Suprapubic skin (tissue), 4 donors: ENCODE results near the gene MLH3. TPM values are rescaled to one million over a fixed set of nuclear protein-coding genes. Genes with fewer than 3 reads are reported as not detected.

Experiments used
- DNase-seq, 2 donors: peaks; one replicate each; pipeline ENCODE4 v3.0.0-alpha.2; 2019; ENCODE audit warnings: low spot score in 2 of 2
- H3K27ac ChIP-seq: fragments of 200-600 bp; sonication (generic); one replicate; pipeline ENCODE4 v1.5.1; 2019
- H3K27me3 ChIP-seq: fragments of 200-600 bp; sonication (generic); one replicate; pipeline ENCODE4 v1.5.1; 2019
- H3K36me3 ChIP-seq: fragments of 200-600 bp; sonication (generic); one replicate; pipeline ENCODE4 v1.5.1; 2019
- H3K4me1 ChIP-seq: fragments of 200-600 bp; sonication (generic); one replicate; pipeline ENCODE4 v1.5.1; 2019
- H3K4me3 ChIP-seq: fragments of 200-600 bp; sonication (generic); one replicate; pipeline ENCODE4 v1.5.1; 2019; ENCODE audit warnings: mild to moderate bottlenecking
- H3K9me3 ChIP-seq: fragments of 200-600 bp; sonication (generic); one replicate; pipeline ENCODE4 v1.5.1; 2019
- EP300 ChIP-seq: sonication (generic); formaldehyde crosslinking; IDR thresholded peaks from one replicate; pipeline ENCODE4 v1.6.1; 2017; ENCODE audit warnings: antibody characterized with exemption
- POLR2A ChIP-seq, 2 donors: fragments of 450-650 bp; IDR thresholded peaks; one replicate each; pipeline ENCODE4 v1.6.1; 2017; ENCODE audit warnings: antibody characterized with exemption in 2 of 2, mild to moderate bottlenecking in 2 of 2, moderate library complexity in 2 of 2
- POLR2AphosphoS5 ChIP-seq, 3 donors: sonication (generic); formaldehyde crosslinking; IDR thresholded peaks; one replicate each; pipeline ENCODE4 v1.6.1; 2017; ENCODE audit warnings: antibody characterized with exemption in 3 of 3
- WGBS: methylation state at CpG from one replicate; pipeline ENCODE4 v1.1.5; 2018; 5-methylcytosine and 5-hydroxymethylcytosine counted together
- total RNA-seq, 4 donors: library from RNA; depleted of rRNA; stranded (reverse); fragments of >200 nt; gene quantifications; one replicate each; pipeline ENCODE4 v1.1.0, GENCODE V29; 2016
- TF ChIP-seq, protein P1 (sequence below), 2 donors: fragments of 200-600 bp in 1 of 2; fragments of 450-650 bp in 1 of 2; sonication (generic) in 1 of 2; IDR thresholded peaks; one replicate each; pipeline ENCODE4 v1.5.1; 2016 to 2019; ENCODE audit warnings: antibody characterized with exemption in 2 of 2, mild to moderate bottlenecking in 1 of 2, moderate library complexity in 1 of 2

The MLH3 gene
- total RNA-seq, 4 donors from 2014 or later, result 8.6 to 27.0 (median 14.1) TPM

- Histone ChIP-seq H3K27ac (peak overlapping the region; percentile 14), H3K4me1 (peaks cover 59% of the 10 kb centered on the region), H3K9me3 (no peaks in the 10 kb centered on the region), H3K4me3 (no peak overlapping the region), H3K36me3 (no peaks in the 10 kb centered on the region), H3K27me3 (no peaks in the 10 kb centered on the region)
- 65% methylated on average over 7 of the region's 12 CpGs for WGBS
- TF ChIP-seq POLR2AphosphoS5 (IDR thresholded peaks at IDR 0.05) (no peak), POLR2A (IDR thresholded peaks at IDR 0.05) (no peak), EP300 (no peak)
- TF ChIP-seq, protein P1, sequence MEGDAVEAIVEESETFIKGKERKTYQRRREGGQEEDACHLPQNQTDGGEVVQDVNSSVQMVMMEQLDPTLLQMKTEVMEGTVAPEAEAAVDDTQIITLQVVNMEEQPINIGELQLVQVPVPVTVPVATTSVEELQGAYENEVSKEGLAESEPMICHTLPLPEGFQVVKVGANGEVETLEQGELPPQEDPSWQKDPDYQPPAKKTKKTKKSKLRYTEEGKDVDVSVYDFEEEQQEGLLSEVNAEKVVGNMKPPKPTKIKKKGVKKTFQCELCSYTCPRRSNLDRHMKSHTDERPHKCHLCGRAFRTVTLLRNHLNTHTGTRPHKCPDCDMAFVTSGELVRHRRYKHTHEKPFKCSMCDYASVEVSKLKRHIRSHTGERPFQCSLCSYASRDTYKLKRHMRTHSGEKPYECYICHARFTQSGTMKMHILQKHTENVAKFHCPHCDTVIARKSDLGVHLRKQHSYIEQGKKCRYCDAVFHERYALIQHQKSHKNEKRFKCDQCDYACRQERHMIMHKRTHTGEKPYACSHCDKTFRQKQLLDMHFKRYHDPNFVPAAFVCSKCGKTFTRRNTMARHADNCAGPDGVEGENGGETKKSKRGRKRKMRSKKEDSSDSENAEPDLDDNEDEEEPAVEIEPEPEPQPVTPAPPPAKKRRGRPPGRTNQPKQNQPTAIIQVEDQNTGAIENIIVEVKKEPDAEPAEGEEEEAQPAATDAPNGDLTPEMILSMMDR (IDR thresholded peaks at IDR 0.05), result no peak
- DNase-seq, result peak in 1 of 2 donors; percentile 75
Observed at GRCh38 chr14:74975059-74975810, 76.0 kb downstream of the MLH3 start.

- Histone ChIP-seq H3K4me1 (peaks cover 52% of the 10 kb centered on the region), H3K27me3 (no peaks in the 10 kb centered on the region), H3K9me3 (no peaks in the 10 kb centered on the region), H3K36me3 (no peaks in the 10 kb centered on the region), H3K27ac (peak overlapping the region; percentile 14), H3K4me3 (no peak overlapping the region)
- WGBS, result 80% methylated on average over 14 of the region's 15 CpGs
- DNase-seq, result peak in 1 of 2 donors; percentile 45
- TF ChIP-seq, protein P1 (IDR thresholded peaks at IDR 0.05), result no peak
- TF ChIP-seq EP300 (no peak), POLR2A (IDR thresholded peaks at IDR 0.05) (no peak), POLR2AphosphoS5 (IDR thresholded peaks at IDR 0.05) (no peak)
Observed at GRCh38 chr14:74974364-74975058, 76.8 kb downstream of the MLH3 start.

- DNase-seq, result peak in 1 of 2 donors; percentile 55
Observed at GRCh38 chr14:74973905-74974363, 77.3 kb downstream of the MLH3 start.

DNA sequence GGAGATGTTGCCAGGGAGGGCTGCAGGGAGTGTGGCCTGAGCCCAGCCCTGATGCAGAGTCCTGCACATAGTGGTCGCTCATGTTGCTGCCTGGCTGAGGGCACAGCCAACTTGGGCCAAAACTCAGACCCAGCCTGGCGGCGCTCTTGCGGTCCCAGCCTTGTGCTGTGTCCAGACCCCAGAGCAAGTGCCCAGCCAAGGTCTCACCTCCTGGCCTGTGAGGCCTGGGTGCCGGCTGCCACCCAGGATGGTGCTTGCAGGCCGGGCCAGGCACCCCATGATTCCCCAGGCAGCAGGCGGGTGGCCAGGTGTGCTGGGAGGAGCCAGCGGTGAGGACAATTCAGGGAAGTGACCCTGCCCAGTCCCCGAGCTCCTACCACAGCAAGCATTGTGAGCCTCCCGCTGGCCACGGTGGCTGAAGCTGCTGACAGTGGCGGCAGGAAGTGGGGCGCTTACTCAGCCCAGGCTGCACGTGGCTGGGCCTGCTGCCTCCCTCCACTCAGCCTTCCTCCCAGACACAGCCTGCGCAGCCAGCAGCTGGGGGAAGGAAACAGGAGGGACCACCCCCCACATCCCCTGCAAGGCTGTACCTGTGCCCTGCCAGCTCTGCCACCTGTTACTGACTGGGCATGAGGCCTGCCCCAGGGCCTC is 78.1 kb downstream of the MLH3 start:
- Histone ChIP-seq H3K27ac (no peak overlapping the region), H3K4me1 (peaks cover 39% of the 10 kb centered on the region), H3K36me3 (no peaks in the 10 kb centered on the region), H3K27me3 (no peaks in the 10 kb centered on the region), H3K9me3 (no peaks in the 10 kb centered on the region), H3K4me3 (no peak overlapping the region)
- no peak for DNase-seq
- TF ChIP-seq POLR2AphosphoS5 (IDR thresholded peaks at IDR 0.05) (no peak), EP300 (no peak), POLR2A (IDR thresholded peaks at IDR 0.05) (no peak)
- TF ChIP-seq, protein P1 (IDR thresholded peaks at IDR 0.05), result no peak
- 84% methylated on average over 6 of the region's 15 CpGs for WGBS

More at GRCh38 chr14:74973905-74974363, 77.3 kb downstream of the MLH3 start:
- Histone ChIP-seq H3K4me3 (no peak overlapping the region), H3K27ac (no peak overlapping the region), H3K36me3 (no peaks in the 10 kb centered on the region), H3K4me1 (peaks cover 47% of the 10 kb centered on the region), H3K9me3 (no peaks in the 10 kb centered on the region), H3K27me3 (no peaks in the 10 kb centered on the region)
- TF ChIP-seq, protein P1 (IDR thresholded peaks at IDR 0.05), result no peak
- TF ChIP-seq POLR2A (IDR thresholded peaks at IDR 0.05), result no peak
- TF ChIP-seq EP300, result no peak
- TF ChIP-seq POLR2AphosphoS5 (IDR thresholded peaks at IDR 0.05), result no peak
- 65% methylated on average over 4 of the region's 5 CpGs for WGBS
